ENCODE results near the gene TMEM209.

- TF ChIP-seq CTCF (IDR thresholded peaks at IDR 0.05) (no peak), POLR2AphosphoS5 (IDR thresholded peaks at IDR 0.05) (no peak), POLR2A (IDR thresholded peaks at IDR 0.05) (no peak)
Measured at GRCh38 chr7:130114776-130115175, 90.4 kb downstream of the TMEM209 start.

Data from prostate gland (tissue), 2 donors.